ENCODE results near the gene GRIN2B.

GRIN2B gene

GRCh38 chr12:13980538-13981295 lies 685 bp downstream of the GRIN2B start:
- Histone ChIP-seq H3K9ac (ENCODE audit: low read length in 5 of 5) (peak overlapping the region in 2 of 5 donors; percentile 16 to 65), H3K27me3 (ENCODE audit: control insufficient read depth in 5 of 5, insufficient read depth in 4 of 5, low read length in 5 of 5) (peaks cover 0 to 25% (median 10%) of the 10 kb centered on the region in 5 donors), H3K9me3 (ENCODE audit: control insufficient read depth in 5 of 5, low read length in 5 of 5) (no peaks in the 10 kb centered on the region), H3K4me3 (ENCODE audit: low read depth in 1 of 5, low read length in 5 of 5) (peak overlapping the region; percentile 58 to 85 (median 71)), H3K27ac (ENCODE audit: low read depth, low read length) (no peak overlapping the region), H3K4me1 (ENCODE audit: control insufficient read depth in 5 of 5, insufficient read depth in 5 of 5, low read length in 5 of 5) (peaks cover 2 to 22% (median 17%) of the 10 kb centered on the region in 5 donors), H3K36me3 (ENCODE audit: control insufficient read depth in 5 of 5, insufficient read depth in 5 of 5, low read length in 5 of 5) (no peaks in the 10 kb centered on the region)

DNA sequence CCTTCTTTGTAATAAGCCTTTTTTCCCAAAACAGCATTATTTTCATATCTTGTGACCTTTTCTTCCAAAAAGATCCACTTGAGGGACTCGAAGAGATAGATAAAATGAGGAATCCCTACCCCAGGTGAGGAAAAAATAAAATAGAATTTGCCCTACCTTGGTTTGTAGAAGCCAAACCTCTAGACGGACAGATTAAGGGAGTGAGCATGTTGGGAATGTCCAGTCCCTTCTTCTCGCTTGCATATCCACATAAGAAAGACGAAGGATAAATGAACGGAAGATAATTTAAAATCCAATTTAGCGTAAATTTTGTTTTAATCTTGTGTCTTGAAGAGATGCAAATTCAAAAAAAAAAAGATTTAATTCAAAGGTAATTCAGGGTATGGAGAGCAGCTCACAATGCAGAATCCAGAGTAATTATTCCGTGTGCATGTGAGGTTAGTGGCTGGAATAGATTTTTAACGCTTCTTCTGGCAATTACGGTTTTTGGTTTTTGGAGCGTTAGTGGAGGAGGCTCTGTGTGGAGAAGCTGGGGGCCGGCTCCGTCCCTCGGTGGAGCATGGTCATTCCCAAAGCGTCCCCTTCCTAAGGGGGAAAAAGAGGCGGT lies 1.5 kb downstream of the GRIN2B start:
- Histone ChIP-seq H3K4me3 (ENCODE audit: low read depth in 1 of 5, low read length in 5 of 5) (peak overlapping the region; percentile 58 to 85 (median 71)), H3K27me3 (ENCODE audit: control insufficient read depth in 5 of 5, insufficient read depth in 4 of 5, low read length in 5 of 5) (peaks cover 0 to 25% (median 10%) of the 10 kb centered on the region in 5 donors), H3K4me1 (ENCODE audit: control insufficient read depth in 5 of 5, insufficient read depth in 5 of 5, low read length in 5 of 5) (peaks cover 2 to 22% (median 17%) of the 10 kb centered on the region in 5 donors), H3K9ac (ENCODE audit: low read length in 5 of 5) (peak overlapping the region in 2 of 5 donors; percentile 16 to 54), H3K27ac (ENCODE audit: low read depth, low read length) (no peak overlapping the region), H3K36me3 (ENCODE audit: control insufficient read depth in 5 of 5, insufficient read depth in 5 of 5, low read length in 5 of 5) (no peaks in the 10 kb centered on the region), H3K9me3 (ENCODE audit: control insufficient read depth in 5 of 5, low read length in 5 of 5) (no peaks in the 10 kb centered on the region)

GRCh38 chr12:13978876-13979275 lies 2.5 kb downstream of the GRIN2B start:
- peaks cover 2 to 22% (median 17%) of the 10 kb centered on the region in 5 donors for H3K4me1 ChIP-seq (ENCODE audit: control insufficient read depth in 5 of 5, insufficient read depth in 5 of 5, low read length in 5 of 5)
- H3K9ac ChIP-seq (ENCODE audit: low read length in 5 of 5), result no peak overlapping the region
- H3K27me3 ChIP-seq (ENCODE audit: control insufficient read depth in 5 of 5, insufficient read depth in 4 of 5, low read length in 5 of 5), result peaks cover 0 to 25% (median 10%) of the 10 kb centered on the region in 5 donors
- H3K27ac ChIP-seq (ENCODE audit: low read depth, low read length), result no peak overlapping the region
- no peak overlapping the region for H3K4me3 ChIP-seq (ENCODE audit: low read depth in 1 of 5, low read length in 5 of 5)
- no peaks in the 10 kb centered on the region for H3K36me3 ChIP-seq (ENCODE audit: control insufficient read depth in 5 of 5, insufficient read depth in 5 of 5, low read length in 5 of 5)
- H3K9me3 ChIP-seq (ENCODE audit: control insufficient read depth in 5 of 5, low read length in 5 of 5), result no peaks in the 10 kb centered on the region

- H3K27ac ChIP-seq (ENCODE audit: low read depth, low read length), result no peak overlapping the region
- H3K27me3 ChIP-seq (ENCODE audit: control insufficient read depth in 5 of 5, insufficient read depth in 4 of 5, low read length in 5 of 5), result peaks cover 0 to 13% (median 5%) of the 10 kb centered on the region in 5 donors
- H3K9ac ChIP-seq (ENCODE audit: low read length in 5 of 5), result no peak overlapping the region
- no peaks in the 10 kb centered on the region for H3K9me3 ChIP-seq (ENCODE audit: control insufficient read depth in 5 of 5, low read length in 5 of 5)
- H3K36me3 ChIP-seq (ENCODE audit: control insufficient read depth in 5 of 5, insufficient read depth in 5 of 5, low read length in 5 of 5), result no peaks in the 10 kb centered on the region
- peaks cover 2 to 22% (median 17%) of the 10 kb centered on the region in 5 donors for H3K4me1 ChIP-seq (ENCODE audit: control insufficient read depth in 5 of 5, insufficient read depth in 5 of 5, low read length in 5 of 5)
- H3K4me3 ChIP-seq (ENCODE audit: low read depth in 1 of 5, low read length in 5 of 5), result no peak overlapping the region
Measured at GRCh38 chr12:13976880-13977279, 4.5 kb downstream of the GRIN2B start.

DNA sequence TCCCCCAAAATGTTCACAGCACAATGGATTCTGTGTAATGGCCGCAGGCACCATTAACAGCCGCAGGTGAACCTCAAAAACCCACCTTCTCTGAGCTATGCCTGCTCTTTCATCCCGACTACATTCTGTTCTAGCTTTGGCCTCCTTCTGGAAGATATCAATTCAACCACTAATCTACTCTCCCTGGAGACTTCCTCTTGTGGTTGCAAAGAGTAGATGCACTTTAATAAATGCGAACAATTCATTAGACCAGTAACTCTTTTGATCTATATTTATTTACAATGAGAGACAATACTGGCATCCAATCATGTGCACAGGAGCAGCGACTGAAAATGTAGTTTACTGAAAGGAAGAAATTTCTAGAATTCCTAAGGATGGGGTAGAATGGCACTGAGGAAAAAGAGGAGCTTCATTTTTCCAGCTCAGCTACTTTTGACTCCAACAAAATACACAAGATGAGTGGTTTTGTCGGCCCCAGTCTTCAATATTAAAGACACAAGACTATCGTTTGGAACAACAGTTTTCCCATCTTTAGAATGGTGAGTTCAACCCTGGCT lies 5.3 kb downstream of the GRIN2B start:
- no peaks in the 10 kb centered on the region for H3K9me3 ChIP-seq (ENCODE audit: control insufficient read depth in 5 of 5, low read length in 5 of 5)
- H3K4me3 ChIP-seq (ENCODE audit: low read depth in 1 of 5, low read length in 5 of 5), result no peak overlapping the region

DNA sequence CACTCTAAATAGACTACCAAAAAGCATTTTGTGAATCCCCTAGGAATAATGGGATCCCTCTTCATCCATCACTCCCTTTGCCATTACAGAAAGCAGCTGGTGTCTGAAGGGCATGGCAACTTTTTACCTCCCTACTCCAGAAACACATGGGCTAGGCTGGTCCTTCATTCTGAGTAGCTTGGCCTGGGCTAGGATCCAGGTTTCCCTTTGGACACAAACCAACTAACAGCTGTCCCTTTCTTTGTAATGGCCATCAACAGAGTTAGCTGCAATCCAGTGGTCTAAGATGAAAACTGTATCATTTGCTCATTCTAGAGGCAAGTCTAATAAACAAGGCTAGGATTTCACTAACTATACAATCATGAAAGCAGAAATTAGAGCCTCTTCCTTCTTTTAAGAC lies 7.4 kb downstream of the GRIN2B start:
- Histone ChIP-seq H3K9ac (ENCODE audit: low read length in 5 of 5) (no peak overlapping the region), H3K4me3 (ENCODE audit: low read depth in 1 of 5, low read length in 5 of 5) (no peak overlapping the region), H3K36me3 (ENCODE audit: control insufficient read depth in 5 of 5, insufficient read depth in 5 of 5, low read length in 5 of 5) (no peaks in the 10 kb centered on the region), H3K4me1 (ENCODE audit: control insufficient read depth in 5 of 5, insufficient read depth in 5 of 5, low read length in 5 of 5) (peaks cover 0 to 4% (median 0%) of the 10 kb centered on the region in 5 donors), H3K27me3 (ENCODE audit: control insufficient read depth in 5 of 5, insufficient read depth in 4 of 5, low read length in 5 of 5) (peaks cover 0 to 6% (median 0%) of the 10 kb centered on the region in 5 donors), H3K27ac (ENCODE audit: low read depth, low read length) (no peak overlapping the region), H3K9me3 (ENCODE audit: control insufficient read depth in 5 of 5, low read length in 5 of 5) (no peaks in the 10 kb centered on the region)

More for the DNA sequence above, 5.3 kb downstream of the GRIN2B start:
- Histone ChIP-seq H3K9ac (ENCODE audit: low read length in 5 of 5) (no peak overlapping the region), H3K27ac (ENCODE audit: low read depth, low read length) (no peak overlapping the region), H3K4me1 (ENCODE audit: control insufficient read depth in 5 of 5, insufficient read depth in 5 of 5, low read length in 5 of 5) (peaks cover 2 to 16% (median 10%) of the 10 kb centered on the region in 5 donors), H3K36me3 (ENCODE audit: control insufficient read depth in 5 of 5, insufficient read depth in 5 of 5, low read length in 5 of 5) (no peaks in the 10 kb centered on the region), H3K27me3 (ENCODE audit: control insufficient read depth in 5 of 5, insufficient read depth in 4 of 5, low read length in 5 of 5) (peaks cover 0 to 13% (median 5%) of the 10 kb centered on the region in 5 donors)

DNA sequence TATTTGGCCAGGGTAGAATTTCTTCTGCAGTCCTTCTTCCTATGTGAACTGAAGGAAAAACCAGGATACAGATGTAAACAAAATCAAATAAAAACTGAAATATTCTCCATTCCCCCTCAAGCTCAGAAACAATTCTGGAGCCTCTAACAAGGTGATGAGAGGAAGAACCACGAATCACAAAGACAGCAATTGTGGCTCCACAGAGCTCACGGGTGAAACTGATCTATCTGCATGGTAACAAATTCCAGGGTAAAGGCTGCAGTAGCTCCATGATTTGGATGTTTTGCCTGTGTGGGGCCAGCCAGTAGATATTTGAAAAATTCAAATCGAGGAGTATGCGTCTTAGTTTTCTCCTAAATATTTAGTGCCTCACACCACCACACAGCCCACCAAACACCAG lies 10.6 kb downstream of the GRIN2B start:
- Histone ChIP-seq H3K4me1 (ENCODE audit: control insufficient read depth in 5 of 5, insufficient read depth in 5 of 5, low read length in 5 of 5) (peaks cover 0 to 4% (median 0%) of the 10 kb centered on the region in 5 donors), H3K27ac (ENCODE audit: low read depth, low read length) (no peak overlapping the region), H3K4me3 (ENCODE audit: low read depth in 1 of 5, low read length in 5 of 5) (no peak overlapping the region), H3K36me3 (ENCODE audit: control insufficient read depth in 5 of 5, insufficient read depth in 5 of 5, low read length in 5 of 5) (peaks cover 0 to 3% (median 0%) of the 10 kb centered on the region in 5 donors), H3K27me3 (ENCODE audit: control insufficient read depth in 5 of 5, insufficient read depth in 4 of 5, low read length in 5 of 5) (no peaks in the 10 kb centered on the region), H3K9ac (ENCODE audit: low read length in 5 of 5) (no peak overlapping the region), H3K9me3 (ENCODE audit: control insufficient read depth in 5 of 5, low read length in 5 of 5) (no peaks in the 10 kb centered on the region)

DNA sequence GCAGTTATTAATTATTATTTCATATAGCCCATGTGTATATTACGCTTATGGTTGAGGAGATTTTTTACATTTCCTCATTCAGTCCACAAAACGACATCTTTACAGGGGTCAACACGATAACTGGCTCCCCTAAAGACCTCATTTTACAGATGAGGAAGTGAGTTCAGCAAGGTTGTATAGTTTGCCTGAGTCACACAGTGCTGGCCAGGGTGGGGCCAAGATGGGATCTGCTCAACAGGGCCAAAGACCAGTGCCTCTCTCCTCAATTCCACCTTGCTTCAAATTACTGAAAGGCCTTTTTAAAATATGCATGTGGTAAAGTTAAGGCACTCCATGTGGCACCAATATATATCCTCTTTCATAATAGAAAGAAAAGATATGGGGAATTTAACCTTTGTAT lies 13.1 kb downstream of the GRIN2B start:
- Histone ChIP-seq H3K4me3 (ENCODE audit: low read depth in 1 of 5, low read length in 5 of 5) (no peak overlapping the region), H3K9me3 (ENCODE audit: control insufficient read depth in 5 of 5, low read length in 5 of 5) (no peaks in the 10 kb centered on the region), H3K4me1 (ENCODE audit: control insufficient read depth in 5 of 5, insufficient read depth in 5 of 5, low read length in 5 of 5) (peaks cover 0 to 4% (median 0%) of the 10 kb centered on the region in 5 donors), H3K27ac (ENCODE audit: low read depth, low read length) (no peak overlapping the region), H3K36me3 (ENCODE audit: control insufficient read depth in 5 of 5, insufficient read depth in 5 of 5, low read length in 5 of 5) (peaks cover 0 to 3% (median 0%) of the 10 kb centered on the region in 5 donors), H3K9ac (ENCODE audit: low read length in 5 of 5) (no peak overlapping the region), H3K27me3 (ENCODE audit: control insufficient read depth in 5 of 5, insufficient read depth in 4 of 5, low read length in 5 of 5) (no peaks in the 10 kb centered on the region)

- no peak overlapping the region for H3K4me3 ChIP-seq (ENCODE audit: low read depth in 1 of 5, low read length in 5 of 5)
- no peaks in the 10 kb centered on the region for H3K9me3 ChIP-seq (ENCODE audit: control insufficient read depth in 5 of 5, low read length in 5 of 5)
- no peak overlapping the region for H3K9ac ChIP-seq (ENCODE audit: low read length in 5 of 5)
- H3K4me1 ChIP-seq (ENCODE audit: control insufficient read depth in 5 of 5, insufficient read depth in 5 of 5, low read length in 5 of 5), result peaks cover 0 to 6% (median 0%) of the 10 kb centered on the region in 5 donors
- no peak overlapping the region for H3K27ac ChIP-seq (ENCODE audit: low read depth, low read length)
- no peaks in the 10 kb centered on the region for H3K27me3 ChIP-seq (ENCODE audit: control insufficient read depth in 5 of 5, insufficient read depth in 4 of 5, low read length in 5 of 5)
- peaks cover 0 to 3% (median 0%) of the 10 kb centered on the region in 5 donors for H3K36me3 ChIP-seq (ENCODE audit: control insufficient read depth in 5 of 5, insufficient read depth in 5 of 5, low read length in 5 of 5)
Measured at GRCh38 chr12:13964666-13965065, 16.7 kb downstream of the GRIN2B start.

DNA sequence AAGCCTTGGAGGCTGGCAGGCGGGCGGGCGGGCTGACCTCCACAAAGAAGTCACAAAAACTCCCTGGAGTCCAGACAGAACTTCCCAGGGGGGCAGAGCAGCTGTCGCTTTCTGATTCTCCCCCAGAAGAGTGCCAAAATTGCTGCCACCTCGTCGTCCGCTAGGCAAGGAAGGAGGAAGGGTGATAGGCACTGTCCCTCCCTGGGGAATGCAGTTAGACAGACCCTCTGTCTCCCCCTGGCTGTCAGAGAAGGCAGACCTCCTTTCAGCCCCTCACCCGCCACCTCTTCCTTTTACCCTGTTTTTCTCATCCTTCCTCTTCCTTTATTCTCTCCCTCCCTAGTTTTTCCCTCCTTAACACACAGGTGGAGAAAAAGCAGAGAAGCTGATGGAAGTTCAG lies 18.7 kb downstream of the GRIN2B start:
- no peak overlapping the region for H3K9ac ChIP-seq (ENCODE audit: low read length in 5 of 5)
- no peaks in the 10 kb centered on the region for H3K9me3 ChIP-seq (ENCODE audit: control insufficient read depth in 5 of 5, low read length in 5 of 5)
- no peak overlapping the region for H3K27ac ChIP-seq (ENCODE audit: low read depth, low read length)
- peaks cover 0 to 6% (median 0%) of the 10 kb centered on the region in 5 donors for H3K4me1 ChIP-seq (ENCODE audit: control insufficient read depth in 5 of 5, insufficient read depth in 5 of 5, low read length in 5 of 5)
- peaks cover 0 to 3% (median 0%) of the 10 kb centered on the region in 5 donors for H3K36me3 ChIP-seq (ENCODE audit: control insufficient read depth in 5 of 5, insufficient read depth in 5 of 5, low read length in 5 of 5)
- H3K4me3 ChIP-seq (ENCODE audit: low read depth in 1 of 5, low read length in 5 of 5), result no peak overlapping the region
- H3K27me3 ChIP-seq (ENCODE audit: control insufficient read depth in 5 of 5, insufficient read depth in 4 of 5, low read length in 5 of 5), result no peaks in the 10 kb centered on the region

All from subcutaneous abdominal adipose tissue (tissue), 5 donors.